ENCODE results near the gene KLHL21. TPM values are rescaled to one million over a fixed set of nuclear protein-coding genes. Genes with fewer than 3 reads are reported as not detected.

The KLHL21 gene
- total and polyA plus RNA-seq, 10 of the 15 experiments (the other 5 are each of a cell fraction or from before 2014, with no cell fraction given), result 0.76 to 12.2 (median 5.2) TPM

DNA sequence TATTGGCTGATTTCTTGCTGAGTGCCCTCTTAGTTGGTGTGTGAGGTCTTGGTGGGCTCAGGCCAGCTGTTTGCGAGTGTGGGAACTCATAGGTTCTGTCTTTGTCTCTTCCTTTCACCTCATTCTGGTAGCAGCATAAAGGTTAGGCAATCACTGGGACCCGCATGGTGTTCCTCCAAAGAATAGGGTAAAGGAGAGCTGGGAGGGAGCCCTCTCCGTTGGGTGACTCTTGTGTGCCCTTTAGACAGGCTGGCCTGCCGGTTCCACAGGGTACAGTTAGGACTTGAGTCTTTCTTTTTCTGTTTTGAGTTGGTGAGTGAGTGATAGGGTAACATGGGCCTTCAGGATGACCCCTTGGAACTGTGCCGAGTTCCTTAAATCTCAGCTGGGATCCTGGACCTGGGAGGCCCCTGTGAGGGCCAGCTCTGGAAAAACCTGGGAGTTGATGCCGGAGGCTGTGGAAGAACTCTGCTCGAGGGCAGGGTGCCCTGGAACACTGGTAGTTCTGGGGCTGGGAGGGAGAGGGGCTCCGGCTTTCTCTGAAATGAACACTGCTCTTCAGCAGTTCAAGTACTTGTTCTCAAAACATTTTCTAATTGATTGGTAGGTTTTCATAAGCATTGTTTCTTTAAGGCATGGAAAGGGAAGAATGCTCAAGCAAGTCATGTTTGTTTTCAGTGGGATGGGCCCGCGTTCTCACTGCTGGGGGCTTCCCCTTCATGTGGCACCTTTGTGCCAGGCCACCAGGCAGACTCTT lies 19.9 kb upstream of the KLHL21 start:
- FAIRE-seq, result no peak

More for the DNA sequence above, 19.9 kb upstream of the KLHL21 start:
- CTCF ChIA-PET, result interaction anchor here (1.2 to 2.2 kb wide), 3 partner anchors 42 to 68 kb away, joined by 4 to 5 read pairs (median 4); partner anchors contain the start of genes NOL9 and TAS1R1
- intact Hi-C loops (cut with micrococcal nuclease; ENCODE audit: unreplicated experiment), result no loop called here
- Histone ChIP-seq H3K36me3 (ENCODE audit: control insufficient read depth in 2 of 2, insufficient read depth in 2 of 2, low read length in 1 of 2) (peaks cover 9 to 19% of the 10 kb centered on the region in 2 experiments; a peak in 3 of 4 replicates), H3K4me1 (ENCODE audit: control insufficient read depth, insufficient read depth, low read length) (peaks cover 16% of the 10 kb centered on the region), H3K9me3 (replicated peaks; ENCODE audit: control insufficient read depth, insufficient read depth, low read length) (no peaks in the 10 kb centered on the region), H3K4me3 (no peak overlapping the region), H2AFZ (ENCODE audit: control insufficient read depth, low read depth, low read length) (no peak overlapping the region), H4K20me1 (ENCODE audit: control insufficient read depth, insufficient read depth) (no peaks in the 10 kb centered on the region), H3K27ac (ENCODE audit: control insufficient read depth, insufficient read depth) (no peak overlapping the region), H3K79me2 (ENCODE audit: control insufficient read depth, insufficient read depth, low read length) (peaks cover 22% of the 10 kb centered on the region), H3K4me2 (ENCODE audit: control insufficient read depth, insufficient read depth) (no peak overlapping the region), H3K27me3 (replicated peaks in 1 of 2; ENCODE audit: control insufficient read depth in 2 of 2, insufficient read depth in 2 of 2, low read length in 1 of 2) (no peaks in the 10 kb centered on the region), H3K9ac (ENCODE audit: control insufficient read depth, insufficient read depth, low read length) (no peak overlapping the region)
- BruUV-seq (replicated peaks), result no TSS peak
- TF ChIP-seq ETV6 (conservative IDR thresholded peaks at IDR 0.05 in 1 of 2, IDR thresholded peaks at IDR 0.05 in 1 of 2; ENCODE audit: borderline replicate concordance in 1 of 2, low read depth in 1 of 2) (no peak), CHD4 (IDR thresholded peaks at IDR 0.05) (no peak), SPI1 (IDR thresholded peaks at IDR 0.05; ENCODE audit: borderline replicate concordance, insufficient read depth, low read depth, low read length) (no peak), CBFB (IDR thresholded peaks at IDR 0.05; ENCODE audit: low read depth) (no peak), BCL11A (IDR thresholded peaks at IDR 0.05; ENCODE audit: low read depth, low read length) (no peak), SMAD5 (IDR thresholded peaks at IDR 0.05; ENCODE audit: low read depth) (no peak)
- 97% methylated on average over 10 of the region's 10 CpGs for WGBS (ENCODE audit: insufficient coverage, insufficient replicate concordance, low lambda C conversion rate, missing lambda C conversion rate)
- in situ Hi-C loops (cut with MboI), result no loop called here
- no peak for DNase-seq (ENCODE audit: low read depth, low spot score)
- no peak for ATAC-seq
- SMC1A ChIA-PET (ENCODE audit: uncharacterized antibody, unreplicated experiment), result interaction anchor here (2.1 kb wide), 1 partner anchor 43 kb away, joined by 5 read pairs; the partner anchor contains the start of gene ZBTB48
- POLR2A ChIA-PET, result no interaction called here
- RAD21 ChIA-PET (ENCODE audit: unreplicated experiment), result interaction anchor here (1.1 kb wide), 1 partner anchor 68 kb away, joined by 5 read pairs; the partner anchor contains the start of gene NOL9

Measured in GM12878 (cell line).